ENCODE measurements around the gene MAPK6. TPM values are rescaled to one million over a fixed set of nuclear protein-coding genes. Genes with fewer than 3 reads are reported as not detected.
A peak's percentile ranks its signal among the peaks of the same experiment; 100 is the strongest.

Gene MAPK6
- total RNA-seq, 1 donor from 2014 or later, result 77.8 TPM

GRCh38 chr15:52060501-52060900 is 41.5 kb downstream of the MAPK6 start:
- H3K36me3 Mint-ChIP-seq (ENCODE audit: low read depth), result peaks cover 15% of the 10 kb centered on the region
- TF ChIP-seq CTCF (conservative IDR thresholded peaks at IDR 0.05), result no peak

GRCh38 chr15:52066842-52067544 is 48.0 kb downstream of the MAPK6 start:
- no peak for DNase-seq (ENCODE audit: low read depth, low spot score)
- Mint-ChIP-seq H3K4me3 (no peak overlapping the region), H3K27me3 (ENCODE audit: low read depth) (no peaks in the 10 kb centered on the region), H3K9me3 (no peaks in the 10 kb centered on the region), H3K27ac (ENCODE audit: unreplicated experiment) (no peak overlapping the region), H3K36me3 (ENCODE audit: low read depth) (peaks cover 16% of the 10 kb centered on the region), H3K4me1 (no peaks in the 10 kb centered on the region)
- no peak for TF ChIP-seq CTCF (conservative IDR thresholded peaks at IDR 0.05)

More at GRCh38 chr15:52060501-52060900, 41.5 kb downstream of the MAPK6 start:
- H3K4me1 Mint-ChIP-seq, result no peaks in the 10 kb centered on the region
- H3K27me3 Mint-ChIP-seq (ENCODE audit: low read depth), result no peaks in the 10 kb centered on the region
- no peak overlapping the region for H3K4me3 Mint-ChIP-seq
- no peak for DNase-seq (ENCODE audit: low read depth, low spot score)
- peak overlapping the region; percentile 15 for H3K27ac Mint-ChIP-seq (ENCODE audit: unreplicated experiment)
- H3K9me3 Mint-ChIP-seq, result no peaks in the 10 kb centered on the region

- TF ChIP-seq CTCF (conservative IDR thresholded peaks at IDR 0.05), result no peak
- Mint-ChIP-seq H3K27ac (ENCODE audit: unreplicated experiment) (no peak overlapping the region), H3K4me3 (no peak overlapping the region), H3K27me3 (ENCODE audit: low read depth) (no peaks in the 10 kb centered on the region), H3K4me1 (no peaks in the 10 kb centered on the region), H3K9me3 (no peaks in the 10 kb centered on the region), H3K36me3 (ENCODE audit: low read depth) (peaks cover 16% of the 10 kb centered on the region)
- DNase-seq (ENCODE audit: low read depth, low spot score), result no peak
These were observed 48.5 kb downstream of the MAPK6 start for GRCh38 chr15:52067545-52067926.

GRCh38 chr15:52068004-52068615 is 49.1 kb downstream of the MAPK6 start:
- H3K36me3 Mint-ChIP-seq (ENCODE audit: low read depth), result peaks cover 12% of the 10 kb centered on the region
- H3K9me3 Mint-ChIP-seq, result no peaks in the 10 kb centered on the region
- no peak overlapping the region for H3K4me3 Mint-ChIP-seq
- DNase-seq (ENCODE audit: low read depth, low spot score), result no peak
- no peaks in the 10 kb centered on the region for H3K27me3 Mint-ChIP-seq (ENCODE audit: low read depth)
- H3K4me1 Mint-ChIP-seq, result no peaks in the 10 kb centered on the region
- H3K27ac Mint-ChIP-seq (ENCODE audit: unreplicated experiment), result no peak overlapping the region
- TF ChIP-seq CTCF (conservative IDR thresholded peaks at IDR 0.05), result no peak

GRCh38 chr15:52069559-52069958 is 50.5 kb downstream of the MAPK6 start:
- Mint-ChIP-seq H3K27me3 (ENCODE audit: low read depth) (no peaks in the 10 kb centered on the region), H3K4me3 (no peak overlapping the region), H3K9me3 (no peaks in the 10 kb centered on the region), H3K4me1 (no peaks in the 10 kb centered on the region), H3K36me3 (ENCODE audit: low read depth) (peaks cover 4% of the 10 kb centered on the region), H3K27ac (ENCODE audit: unreplicated experiment) (no peak overlapping the region)
- DNase-seq (ENCODE audit: low read depth, low spot score), result no peak
- TF ChIP-seq CTCF (conservative IDR thresholded peaks at IDR 0.05), result no peak
